GM21619 (cell line): ENCODE results near the gene SULF2.

Experiments used
- ATAC-seq: cut with Tn5 transposase; IDR thresholded peaks from one replicate; pipeline ENCODE4 v1.9.1; 2021; ENCODE audit not compliant: unreplicated experiment

Gene SULF2

GRCh38 chr20:47765271-47765670, 20.0 kb downstream of the SULF2 start:
- ATAC-seq: no peak

DNA sequence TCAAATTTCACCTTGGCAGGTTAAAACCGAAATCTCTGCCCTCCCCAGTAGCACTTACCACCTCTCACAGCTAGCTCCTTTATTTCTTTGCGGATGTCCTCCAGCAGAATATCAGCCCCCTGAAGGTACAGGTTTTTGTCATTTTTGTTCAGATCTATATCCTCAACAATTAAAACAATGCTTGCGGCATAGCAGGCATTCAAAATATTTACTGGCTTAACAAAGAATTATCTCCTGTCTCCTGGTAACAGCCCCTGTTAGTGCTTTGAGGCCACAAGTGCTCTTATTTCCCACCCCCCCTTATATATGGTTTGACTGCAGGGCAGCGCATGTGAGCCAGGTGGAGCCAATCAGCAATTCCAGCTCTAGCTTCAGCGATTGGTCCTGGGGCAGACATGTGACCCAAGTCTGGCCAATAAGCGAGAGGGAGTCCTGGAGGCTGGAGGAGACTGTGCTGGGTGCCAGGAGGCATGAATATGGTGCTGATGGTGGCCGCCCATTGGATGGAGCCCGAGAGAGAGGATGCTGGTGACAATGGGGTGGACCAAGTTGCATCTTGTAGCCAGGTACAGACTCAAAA, 21.0 kb downstream of the SULF2 start:
- no peak for ATAC-seq

DNA sequence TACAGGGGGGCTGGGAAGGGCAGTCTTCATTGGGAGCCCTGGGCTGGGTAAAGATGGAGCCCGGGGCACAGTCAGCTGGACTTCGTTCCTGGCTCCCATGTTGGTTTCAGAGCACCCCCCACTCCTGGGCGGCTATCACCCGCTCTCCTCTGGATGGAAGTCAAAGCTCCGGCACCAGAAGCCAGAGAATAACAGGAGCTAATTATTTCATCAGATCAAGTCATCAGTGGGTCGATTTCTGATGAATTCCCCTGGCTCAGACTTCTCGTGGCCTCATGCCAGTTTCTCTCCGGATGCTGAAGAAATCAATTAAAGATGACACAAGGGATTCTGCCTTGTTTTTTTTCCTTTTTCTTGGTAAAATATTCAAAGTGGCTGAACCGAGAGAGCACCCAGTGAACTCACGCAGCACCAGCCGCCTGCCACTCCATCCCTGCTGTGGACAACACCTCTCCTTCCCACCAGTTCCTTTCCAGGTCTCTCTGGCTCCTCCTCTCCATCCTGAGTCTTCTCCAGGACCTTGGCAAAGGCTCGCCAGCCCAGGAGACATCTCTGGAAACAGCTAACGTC, 22.5 kb downstream of the SULF2 start:
- no peak for ATAC-seq

DNA sequence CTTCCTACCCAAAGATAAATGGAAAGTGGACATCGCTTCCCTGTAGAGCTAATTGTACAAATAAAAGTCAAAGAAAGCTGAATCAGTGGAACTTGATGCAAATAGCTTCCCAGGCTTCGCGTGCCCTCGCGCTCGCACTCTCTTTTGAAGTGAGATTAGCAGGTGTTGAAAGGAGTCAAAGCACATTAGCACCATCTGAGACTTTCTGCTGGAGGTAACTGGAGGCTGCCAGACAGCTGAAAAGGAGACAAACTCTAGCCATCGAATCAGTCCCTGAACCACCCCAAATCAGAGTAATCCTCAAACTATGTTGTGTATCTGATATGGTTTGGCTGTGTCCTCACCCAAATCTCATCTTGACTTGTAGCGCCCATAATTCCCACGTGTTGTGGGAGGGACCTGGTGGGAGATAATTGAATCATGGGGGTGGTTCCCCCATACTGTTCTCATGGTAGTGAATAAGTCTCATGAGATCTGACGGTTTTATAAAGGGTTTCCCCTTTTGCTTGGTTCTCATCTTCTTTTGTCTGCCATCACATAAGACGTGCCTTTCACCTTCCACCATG, 23.7 kb downstream of the SULF2 start:
- ATAC-seq: no peak

DNA sequence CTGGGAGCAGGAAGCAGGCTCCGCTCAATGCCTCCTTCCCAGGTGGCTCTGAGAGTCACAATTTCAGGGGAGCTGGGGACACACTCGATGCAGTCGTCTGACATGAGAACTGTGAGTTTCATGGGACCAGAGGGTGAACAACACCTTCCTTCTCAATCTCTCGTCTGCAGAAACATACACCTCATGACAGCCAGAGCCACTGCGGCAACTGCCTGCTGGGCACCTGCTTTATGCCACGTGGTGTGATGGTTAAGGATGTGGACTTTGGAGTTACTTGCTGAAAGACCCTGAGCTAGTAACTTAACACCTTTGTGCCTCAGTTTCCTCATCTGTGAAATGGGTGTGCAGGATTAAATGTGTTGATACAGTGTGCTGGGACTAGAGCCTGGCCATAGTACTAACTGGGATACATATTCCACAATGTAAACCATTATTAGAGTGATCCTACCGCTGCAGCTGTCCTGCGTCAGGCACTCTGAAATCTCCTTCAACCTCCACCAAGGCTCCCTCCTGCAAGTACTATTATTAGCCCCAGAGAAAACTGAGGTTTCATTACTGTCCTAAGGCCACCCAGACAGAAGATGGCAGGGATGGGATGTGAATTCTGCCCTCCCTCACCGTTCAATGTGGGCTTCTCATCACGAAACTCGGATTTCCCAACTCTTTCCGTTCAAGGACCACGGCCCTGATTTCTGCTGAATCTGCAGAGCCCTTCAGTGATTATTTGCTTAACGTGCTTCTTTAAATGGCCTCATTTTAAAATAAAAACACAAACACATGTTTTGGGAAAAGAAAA, 24.4 kb downstream of the SULF2 start:
- no peak for ATAC-seq

GRCh38 chr20:47758517-47759450, 26.5 kb downstream of the SULF2 start:
- no peak for ATAC-seq

- no peak for ATAC-seq
Measured at GRCh38 chr20:47757145-47758035, 27.9 kb downstream of the SULF2 start.

GRCh38 chr20:47754946-47755652, 30.2 kb downstream of the SULF2 start:
- no peak for ATAC-seq

DNA sequence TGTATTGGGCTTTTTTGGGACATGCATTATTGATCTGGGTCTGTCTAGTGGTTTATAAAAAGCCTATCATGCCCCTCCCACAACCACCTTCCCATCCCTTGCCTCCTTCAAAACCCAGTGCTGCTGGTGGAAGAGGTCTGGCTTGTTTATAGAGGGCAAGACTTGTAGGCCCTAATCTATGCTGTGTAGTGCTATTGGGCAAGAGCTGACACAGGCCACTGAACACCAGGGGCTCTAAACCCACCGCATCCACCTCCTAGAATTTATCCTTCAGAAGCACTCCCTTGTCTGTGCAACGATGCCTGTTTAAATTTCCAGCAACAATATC, 30.9 kb downstream of the SULF2 start:
- no peak for ATAC-seq

- ATAC-seq: no peak
Measured at GRCh38 chr20:47753576-47754387, 31.5 kb downstream of the SULF2 start.

DNA sequence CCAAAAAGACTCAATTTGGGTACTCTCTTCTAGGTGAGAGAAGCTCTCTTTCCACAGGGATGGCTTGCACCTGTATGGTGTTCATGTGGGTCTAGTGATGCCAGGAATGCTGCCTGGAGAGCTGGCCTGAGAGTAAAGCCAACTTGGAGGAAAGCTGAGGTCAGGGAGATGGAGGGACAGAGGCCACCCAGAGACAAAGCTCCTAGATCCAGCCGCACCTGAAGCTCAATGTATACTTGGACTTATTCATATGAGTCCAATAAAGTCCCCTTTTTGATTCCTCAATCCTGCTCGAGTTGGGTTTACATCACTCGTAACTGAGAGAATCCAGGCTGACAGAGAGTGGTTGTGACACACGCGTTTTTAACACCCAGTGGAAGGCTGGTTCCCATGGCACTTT, 33.8 kb downstream of the SULF2 start:
- no peak for ATAC-seq

DNA sequence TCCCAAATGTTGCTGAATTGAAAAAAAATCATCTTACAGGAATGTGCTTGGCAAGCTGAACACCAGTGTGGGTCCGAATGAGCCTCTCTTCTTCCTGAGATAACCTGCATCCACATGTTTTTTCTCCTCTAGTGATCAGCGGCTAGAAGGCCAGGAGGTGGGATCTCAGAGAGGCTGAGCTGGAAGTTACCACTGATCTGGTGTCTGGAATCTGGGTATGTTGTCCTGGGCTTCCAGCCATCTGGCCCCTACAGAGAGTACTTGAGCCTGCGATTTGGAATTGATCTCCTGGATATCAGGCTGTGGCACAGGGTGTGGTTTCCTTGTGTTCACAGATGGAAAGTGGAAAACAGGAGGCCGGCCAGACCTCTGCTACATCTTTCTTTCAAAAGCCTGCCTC, 35.9 kb downstream of the SULF2 start:
- no peak for ATAC-seq

- ATAC-seq: no peak
Measured at GRCh38 chr20:47748823-47749222, 36.5 kb downstream of the SULF2 start.

- no peak for ATAC-seq
Measured at GRCh38 chr20:47748069-47748468, 37.2 kb downstream of the SULF2 start.

GRCh38 chr20:47747669-47748031, 37.6 kb downstream of the SULF2 start:
- no peak for ATAC-seq

GRCh38 chr20:47744803-47745202, 40.5 kb downstream of the SULF2 start:
- no peak for ATAC-seq

DNA sequence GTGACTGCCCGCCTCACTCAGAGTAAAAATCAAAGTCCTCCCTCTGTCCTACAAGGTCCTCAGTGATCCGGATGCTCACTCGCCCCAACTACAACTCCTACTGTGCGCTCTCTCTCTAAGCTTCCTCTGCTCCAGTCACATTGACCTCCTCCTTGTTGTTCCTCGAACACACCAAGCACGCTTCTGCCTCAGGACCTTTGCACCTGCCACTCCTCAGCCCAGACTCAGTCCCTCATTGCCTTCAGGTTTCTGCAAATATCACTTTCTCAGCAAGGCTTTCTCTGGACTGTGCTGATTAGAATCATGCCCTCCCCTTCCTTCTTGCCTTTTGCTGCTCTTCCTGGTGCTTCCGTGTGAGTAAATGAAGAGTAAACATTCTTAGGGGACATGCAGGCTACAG, 41.6 kb downstream of the SULF2 start:
- no peak for ATAC-seq

- no peak for ATAC-seq
Measured at GRCh38 chr20:47741669-47742608, 43.3 kb downstream of the SULF2 start.
